Muscle layer of duodenum (tissue), 2 donors: ENCODE results near the gene SHISA7.

Source experiments
- H3K27ac ChIP-seq: one replicate; pipeline ENCODE4 v1.7.0; 2013; ENCODE audit warnings: mild to moderate bottlenecking, low read length
- H3K27me3 ChIP-seq: one replicate; pipeline ENCODE4 v1.7.0; 2013; ENCODE audit warnings: low read depth, mild to moderate bottlenecking, control low read depth, low read length
- H3K36me3 ChIP-seq, 2 donors: one replicate each; pipeline ENCODE4 v1.7.0; 2013; ENCODE audit warnings: low read length in 2 of 2, control low read depth in 1 of 2, mild to moderate bottlenecking in 1 of 2; ENCODE audit not compliant: insufficient read depth in 2 of 2, control insufficient read depth in 1 of 2
- H3K4me1 ChIP-seq, 2 donors: one replicate each; pipeline ENCODE4 v1.7.0; 2013; ENCODE audit warnings: low read length in 2 of 2, mild to moderate bottlenecking in 2 of 2, control low read depth in 1 of 2, moderate library complexity in 1 of 2; ENCODE audit not compliant: insufficient read depth in 2 of 2, control insufficient read depth in 1 of 2
- H3K4me3 ChIP-seq, 2 donors: one replicate each; pipeline ENCODE4 v1.7.0; 2013; ENCODE audit warnings: low read length in 2 of 2, low read depth in 1 of 2, mild to moderate bottlenecking in 1 of 2
- H3K9me3 ChIP-seq, 2 donors: one replicate each; pipeline ENCODE4 v1.7.0; 2013; ENCODE audit warnings: low read length in 2 of 2, control low read depth in 1 of 2, mild to moderate bottlenecking in 1 of 2; ENCODE audit not compliant: control insufficient read depth in 1 of 2
- donor health status: healthy.

Gene SHISA7

DNA sequence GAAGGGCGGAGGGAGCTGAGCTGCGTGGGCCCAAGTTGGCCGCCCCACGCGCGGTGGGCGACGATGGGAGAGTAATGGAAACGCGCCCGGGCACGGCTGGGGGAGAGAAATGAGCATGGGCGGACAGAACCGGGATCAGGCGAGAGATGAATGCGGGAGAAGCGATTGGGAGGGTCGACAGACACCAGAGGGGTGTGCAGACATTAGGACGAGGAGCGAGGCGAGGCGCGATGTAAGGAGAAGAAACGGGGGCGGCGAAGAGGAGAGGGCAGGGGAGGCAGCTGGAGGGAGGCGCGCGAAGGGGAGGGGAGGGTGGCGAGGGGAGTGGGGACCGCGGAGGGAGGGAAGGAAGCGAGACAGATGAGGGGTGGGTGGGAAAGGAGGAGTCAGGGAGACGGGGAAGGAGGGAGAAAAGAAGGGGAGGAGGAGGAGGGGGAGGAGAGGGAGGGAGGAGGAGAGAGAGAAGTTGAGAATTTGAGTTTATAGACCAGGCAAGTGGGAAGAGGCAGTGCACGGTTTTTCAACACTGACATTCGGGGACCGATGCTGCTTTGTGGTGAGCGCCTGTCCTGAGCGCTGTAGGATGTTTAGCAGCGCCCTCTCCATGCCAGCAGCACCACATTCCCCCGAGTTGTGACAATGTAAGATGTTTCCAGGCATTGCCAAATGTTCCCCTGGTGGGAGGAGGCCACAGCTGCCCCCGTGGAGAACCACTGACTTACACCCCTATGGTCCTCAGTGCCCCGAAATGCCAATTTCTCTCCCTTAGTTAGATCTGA, at the start of gene SHISA7:
SHISA7 (minus strand) TSS at position 256 of the 779 bp plus-strand sequence. CDS start 437 bp downstream, outside the sequence.
- Histone ChIP-seq H3K36me3 (no peaks in the 10 kb centered on the region), H3K27ac (no peak within 1 kb of the TSS), H3K4me3 (no peak within 1 kb of the TSS), H3K27me3 (peaks cover 52% of the 10 kb centered on the region), H3K4me1 (peaks cover 0 to 12% of the 10 kb centered on the region in 2 donors), H3K9me3 (no peaks in the 10 kb centered on the region)

DNA sequence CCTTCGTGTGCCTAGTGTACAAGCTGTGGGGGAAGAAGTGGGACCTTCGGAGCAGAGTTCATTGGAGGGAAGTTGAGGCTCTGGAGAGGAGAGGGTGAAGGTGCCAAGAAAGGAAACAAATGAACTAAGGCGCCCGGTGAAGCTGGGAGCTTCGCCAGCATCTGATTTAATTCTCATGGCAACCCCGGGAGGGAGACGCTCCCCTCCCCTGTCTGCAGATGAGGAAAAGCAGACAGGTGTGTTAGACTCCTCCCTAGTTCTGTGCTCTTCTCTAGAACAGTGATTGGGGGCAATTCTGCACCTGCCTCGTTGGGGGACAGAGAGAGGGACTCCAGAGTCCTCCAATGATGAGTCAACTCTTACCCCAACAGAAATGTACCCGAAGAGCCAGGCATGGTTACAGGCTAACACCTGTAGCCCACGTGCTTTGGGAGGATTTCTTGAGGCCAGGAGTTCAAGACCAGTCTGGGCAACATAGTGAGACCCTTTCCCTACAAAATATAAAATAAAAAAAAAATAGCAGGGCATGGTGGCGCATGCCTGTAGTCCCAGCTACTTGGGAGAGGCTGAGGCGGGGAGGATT, 49.4 kb upstream of the SHISA7 start:
- Histone ChIP-seq H3K27me3 (no peaks in the 10 kb centered on the region), H3K27ac (no peak overlapping the region), H3K4me3 (no peak overlapping the region), H3K9me3 (no peaks in the 10 kb centered on the region), H3K4me1 (peaks cover 0 to 59% of the 10 kb centered on the region in 2 donors), H3K36me3 (no peaks in the 10 kb centered on the region)

- Histone ChIP-seq H3K27ac (no peak overlapping the region), H3K36me3 (no peaks in the 10 kb centered on the region), H3K4me3 (no peak overlapping the region), H3K9me3 (no peaks in the 10 kb centered on the region), H3K4me1 (peaks cover 0 to 66% of the 10 kb centered on the region in 2 donors), H3K27me3 (no peaks in the 10 kb centered on the region)
Observed at GRCh38 chr19:55491546-55492360, 48.7 kb upstream of the SHISA7 start.

DNA sequence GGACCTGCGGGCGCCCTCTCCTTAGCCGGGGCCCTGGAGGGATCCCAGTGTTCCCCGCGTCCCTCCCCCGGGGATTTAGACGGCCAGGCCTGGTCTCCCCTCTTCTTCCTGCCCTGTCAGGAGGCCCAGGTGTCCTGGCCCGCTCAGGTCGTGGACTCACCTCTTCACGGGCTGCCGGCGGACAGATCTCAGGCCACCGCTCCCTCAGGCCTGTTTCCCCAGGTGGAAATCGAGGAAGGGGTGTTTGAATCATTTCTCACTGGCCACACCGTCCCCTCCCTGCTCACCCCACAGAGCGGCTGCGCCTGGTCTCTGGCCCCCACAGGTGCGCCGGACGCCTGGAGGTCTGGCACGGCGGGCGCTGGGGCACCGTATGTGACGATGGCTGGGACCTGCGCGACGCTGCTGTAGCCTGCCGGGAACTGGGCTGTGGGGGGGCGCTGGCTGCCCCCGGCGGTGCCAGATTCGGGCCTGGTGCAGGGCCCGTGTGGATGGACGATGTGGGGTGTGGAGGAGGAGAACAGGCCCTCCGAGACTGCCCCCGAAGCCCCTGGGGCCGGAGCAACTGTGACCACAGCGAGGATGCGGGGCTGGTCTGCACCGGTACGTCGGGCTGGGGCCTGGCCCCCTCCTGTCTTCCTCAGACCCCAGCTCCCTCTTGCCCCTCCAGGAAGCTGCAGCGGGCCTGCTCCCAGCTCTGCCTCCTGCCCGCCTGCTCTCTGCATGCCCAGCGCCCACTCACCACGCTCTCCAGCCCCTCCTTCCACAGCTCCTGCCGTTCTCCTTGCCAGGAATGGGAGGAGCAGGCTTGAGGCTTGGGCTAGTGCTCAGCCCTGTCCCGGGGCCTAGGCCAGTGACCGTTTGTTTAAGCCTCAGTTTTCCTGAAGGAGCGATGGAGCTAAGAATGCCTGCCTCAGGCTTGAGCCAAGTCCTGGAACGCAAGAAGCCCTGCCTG, 47.7 kb upstream of the SHISA7 start:
- no peaks in the 10 kb centered on the region for H3K36me3 ChIP-seq
- H3K27ac ChIP-seq, result no peak overlapping the region
- H3K27me3 ChIP-seq, result no peaks in the 10 kb centered on the region
- H3K9me3 ChIP-seq, result no peaks in the 10 kb centered on the region
- H3K4me1 ChIP-seq, result peaks cover 3 to 75% of the 10 kb centered on the region in 2 donors
- no peak overlapping the region for H3K4me3 ChIP-seq

DNA sequence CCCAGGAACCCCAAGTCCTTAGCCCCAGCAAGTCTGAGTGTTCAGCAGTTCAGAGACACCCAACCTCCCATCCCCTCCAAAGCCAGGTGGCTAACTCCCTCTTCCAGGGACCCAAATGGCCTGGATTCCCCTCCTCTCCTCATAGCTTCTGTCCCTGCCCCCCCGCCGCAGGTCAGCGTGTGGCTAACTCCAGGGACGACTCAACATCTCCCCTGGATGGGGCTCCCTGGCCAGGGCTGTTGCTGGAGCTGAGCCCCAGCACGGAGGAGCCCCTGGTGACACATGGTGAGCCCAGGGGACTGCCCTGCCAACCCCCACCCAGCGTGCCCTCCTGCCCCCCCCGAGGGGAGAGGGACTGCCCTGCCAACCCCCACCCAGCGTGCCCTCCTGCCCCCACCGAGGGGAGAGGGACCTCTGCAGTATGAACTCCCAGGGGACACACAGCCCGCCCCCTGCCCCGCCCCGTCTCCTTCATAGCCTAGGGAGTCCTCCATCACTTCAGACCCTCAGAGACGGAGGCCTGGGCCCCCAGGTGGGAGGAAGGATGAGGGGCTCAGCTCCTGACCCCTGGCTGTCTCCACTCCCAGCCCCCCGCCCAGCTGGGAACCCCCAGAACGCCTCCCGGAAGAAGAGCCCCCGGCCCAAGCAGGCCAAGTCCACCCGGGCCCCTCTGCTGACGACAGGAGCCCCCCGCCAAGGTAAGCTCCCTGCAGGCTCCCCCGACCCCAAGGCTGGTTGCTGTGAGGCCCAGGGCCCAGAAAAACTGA, 46.8 kb upstream of the SHISA7 start:
- peaks cover 3 to 81% of the 10 kb centered on the region in 2 donors for H3K4me1 ChIP-seq
- no peaks in the 10 kb centered on the region for H3K9me3 ChIP-seq
- H3K36me3 ChIP-seq, result no peaks in the 10 kb centered on the region
- no peaks in the 10 kb centered on the region for H3K27me3 ChIP-seq
- no peak overlapping the region for H3K27ac ChIP-seq
- peak overlapping the region in 1 of 2 donors; percentile 43 for H3K4me3 ChIP-seq

- Histone ChIP-seq H3K27me3 (no peaks in the 10 kb centered on the region), H3K36me3 (no peaks in the 10 kb centered on the region), H3K4me3 (peak overlapping the region in 1 of 2 donors; percentile 57), H3K9me3 (no peaks in the 10 kb centered on the region), H3K27ac (no peak overlapping the region), H3K4me1 (peaks cover 3 to 88% of the 10 kb centered on the region in 2 donors)
Observed at GRCh38 chr19:55488986-55489710, 46.0 kb upstream of the SHISA7 start.

GRCh38 chr19:55487924-55488687, 45.0 kb upstream of the SHISA7 start, which contains the start of gene SSC5D:
Gene SSC5D (plus strand): TSS chr19:55488436. CDS start chr19:55488590, 154 bp downstream.
- H3K27me3 ChIP-seq, result no peaks in the 10 kb centered on the region

GRCh38 chr19:55486971-55487923, 44.1 kb upstream of the SHISA7 start:
- Histone ChIP-seq H3K4me1 (peaks cover 3 to 80% of the 10 kb centered on the region in 2 donors), H3K4me3 (peak overlapping the region in 1 of 2 donors; percentile 64), H3K9me3 (no peaks in the 10 kb centered on the region), H3K27me3 (no peaks in the 10 kb centered on the region), H3K36me3 (peaks cover 0 to 10% of the 10 kb centered on the region in 2 donors), H3K27ac (peak overlapping the region; percentile 84)

More at GRCh38 chr19:55487924-55488687, 45.0 kb upstream of the SHISA7 start, which contains the start of gene SSC5D:
- H3K9me3 ChIP-seq, result no peaks in the 10 kb centered on the region
- H3K4me3 ChIP-seq, result peak within 1 kb of the TSS; percentile 37 to 64
- peak within 1 kb of the TSS; percentile 84 for H3K27ac ChIP-seq
- peaks cover 0 to 2% of the 10 kb centered on the region in 2 donors for H3K36me3 ChIP-seq
- peaks cover 3 to 89% of the 10 kb centered on the region in 2 donors for H3K4me1 ChIP-seq
